Activated T-cell treated with anti-CD3 and anti-CD28 coated beads, Interleukin-2, amount 50 U/mL, for 1 hour (primary cell): ENCODE data around the gene KCND3.

Experiments used
- DNase-seq: peaks from one replicate; pipeline ENCODE4 v3.0.0-alpha.2; 2020

KCND3 gene

GRCh38 chr1:111909030-111909429 lies 80.4 kb downstream of the KCND3 start:
- no peak for DNase-seq

GRCh38 chr1:111908011-111908621 lies 81.4 kb downstream of the KCND3 start:
- no peak for DNase-seq

- DNase-seq: no peak
These were observed 82.1 kb downstream of the KCND3 start for GRCh38 chr1:111907321-111907720.

GRCh38 chr1:111906816-111907215 lies 82.7 kb downstream of the KCND3 start:
- DNase-seq: no peak

GRCh38 chr1:111906111-111906510 lies 83.4 kb downstream of the KCND3 start:
- no peak for DNase-seq

- DNase-seq: no peak
These were observed 84.8 kb downstream of the KCND3 start for GRCh38 chr1:111904478-111905218.

- DNase-seq: no peak
These were observed 85.5 kb downstream of the KCND3 start for GRCh38 chr1:111903871-111904449.

- no peak for DNase-seq
These were observed 86.2 kb downstream of the KCND3 start for GRCh38 chr1:111903148-111903870.

GRCh38 chr1:111895469-111895868 lies 94.0 kb downstream of the KCND3 start:
- no peak for DNase-seq

GRCh38 chr1:111895017-111895416 lies 94.5 kb downstream of the KCND3 start:
- DNase-seq: no peak

- no peak for DNase-seq
These were observed 95.0 kb downstream of the KCND3 start for GRCh38 chr1:111894497-111894896.

- DNase-seq: no peak
These were observed 97.9 kb downstream of the KCND3 start for GRCh38 chr1:111891566-111891965.

- DNase-seq: no peak
These were observed 100.6 kb downstream of the KCND3 start for GRCh38 chr1:111888740-111889376.

GRCh38 chr1:111887875-111888274 lies 101.6 kb downstream of the KCND3 start:
- no peak for DNase-seq

GRCh38 chr1:111887385-111887784 lies 102.1 kb downstream of the KCND3 start:
- no peak for DNase-seq

- no peak for DNase-seq
These were observed 102.7 kb downstream of the KCND3 start for GRCh38 chr1:111886741-111887140.

GRCh38 chr1:111884772-111885443 lies 104.6 kb downstream of the KCND3 start:
- no peak for DNase-seq

- no peak for DNase-seq
These were observed 106.4 kb downstream of the KCND3 start for GRCh38 chr1:111882986-111883560.

- no peak for DNase-seq
These were observed 106.9 kb downstream of the KCND3 start for GRCh38 chr1:111882559-111882958.

GRCh38 chr1:111880881-111881837 lies 108.3 kb downstream of the KCND3 start:
- DNase-seq: no peak

GRCh38 chr1:111879081-111879480 lies 110.4 kb downstream of the KCND3 start:
- DNase-seq: no peak
